Measurements from ENCODE around the gene TMEM106C.
A peak's percentile ranks its signal among the peaks of the same experiment; 100 is the strongest.

TMEM106C gene

GRCh38 chr12:47995981-47996401 is 32.6 kb downstream of the TMEM106C start:
- DNase-seq (ENCODE audit: low spot score) = no peak

DNA sequence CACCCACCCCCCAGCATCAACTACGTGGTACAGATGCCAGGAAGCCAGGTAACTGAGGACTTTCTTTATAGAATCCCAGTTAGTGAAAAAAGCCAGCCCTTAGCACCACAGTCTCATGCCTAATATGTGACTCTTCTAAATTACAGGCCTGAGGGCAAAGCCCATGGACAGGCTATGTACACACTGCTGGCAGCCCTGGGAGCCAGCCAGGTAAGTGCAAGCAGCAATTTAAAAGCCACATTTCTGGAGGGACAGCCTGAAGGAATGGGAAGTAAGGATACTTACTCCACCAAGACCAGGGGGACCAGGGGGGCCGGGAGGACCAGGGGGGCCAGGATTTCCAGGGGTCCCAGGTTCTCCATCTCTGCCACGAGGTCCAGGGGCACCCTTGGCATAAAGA is 33.9 kb downstream of the TMEM106C start:
- no peak for DNase-seq (ENCODE audit: low spot score)

DNA sequence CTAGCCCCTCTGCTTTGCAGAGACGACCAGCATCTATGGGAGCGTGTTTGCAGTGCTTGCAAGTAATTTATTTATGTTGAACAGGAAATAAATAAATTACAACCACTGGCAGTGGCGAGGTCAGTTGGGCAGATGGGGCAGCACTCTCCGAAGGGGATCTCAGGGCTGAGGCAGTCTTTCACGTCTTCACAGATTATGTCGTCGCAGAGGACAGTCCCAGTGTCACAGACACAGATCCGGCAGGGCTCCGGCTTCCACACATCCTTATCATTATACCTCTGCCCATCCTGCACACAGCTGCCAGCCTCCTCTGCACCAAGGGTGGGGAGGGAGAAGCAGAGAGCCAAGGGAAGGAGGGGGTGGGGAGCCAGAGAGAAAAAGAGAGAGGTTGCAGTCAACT is 36.4 kb downstream of the TMEM106C start:
- DNase-seq (ENCODE audit: low spot score) = no peak

- peak; percentile 79 for DNase-seq (ENCODE audit: low spot score)
These were observed 37.6 kb downstream of the TMEM106C start for GRCh38 chr12:48000878-48001504.

- peak; percentile 67 for DNase-seq (ENCODE audit: low spot score)
These were observed 38.4 kb downstream of the TMEM106C start for GRCh38 chr12:48001505-48002413.

DNA sequence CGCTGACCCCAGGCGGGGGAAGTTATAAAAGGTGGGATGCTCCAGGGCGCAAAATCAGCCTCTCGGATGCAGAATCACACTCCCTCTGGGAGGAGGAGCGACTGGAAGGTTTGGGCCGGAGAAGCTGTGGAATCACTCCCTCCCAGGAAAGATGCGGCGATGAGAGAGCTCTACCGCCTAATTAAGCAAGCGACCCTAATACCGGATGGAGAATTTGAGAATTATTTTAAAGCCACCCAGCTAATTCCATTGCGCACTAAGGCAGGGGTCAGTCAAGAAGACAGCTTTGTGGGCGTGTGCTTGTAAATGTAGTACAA is 39.0 kb downstream of the TMEM106C start:
- no peak for DNase-seq (ENCODE audit: low spot score)

GRCh38 chr12:48002773-48003218 is 39.4 kb downstream of the TMEM106C start:
- no peak for DNase-seq (ENCODE audit: low spot score)

- DNase-seq (ENCODE audit: low spot score) = no peak
These were observed 40.0 kb downstream of the TMEM106C start for GRCh38 chr12:48003226-48004052.

GRCh38 chr12:48004053-48004941 is 40.9 kb downstream of the TMEM106C start, which contains the start of gene COL2A1:
TSS of gene COL2A1 (minus strand) at chr12:48004476. CDS start at chr12:48004321, 155 bp downstream.
- DNase-seq (ENCODE audit: low spot score) = no peak

- DNase-seq (ENCODE audit: low spot score) = no peak
These were observed 41.8 kb downstream of the TMEM106C start for GRCh38 chr12:48005001-48005749.

DNA sequence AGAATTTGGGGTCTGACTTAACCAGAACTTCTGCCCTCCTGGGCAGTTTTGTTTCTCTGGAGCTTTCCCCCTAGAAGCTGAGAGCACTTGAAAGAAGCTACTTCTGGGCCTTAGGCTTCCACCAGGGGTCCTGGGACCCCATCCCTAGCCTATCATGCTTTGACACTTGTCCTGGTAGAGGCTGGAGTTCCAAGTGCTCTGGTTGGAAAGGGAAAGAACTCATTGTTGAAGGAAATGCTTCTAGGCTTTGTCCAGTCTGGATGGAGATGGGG is 42.3 kb downstream of the TMEM106C start:
- no peak for DNase-seq (ENCODE audit: low spot score)

DNA sequence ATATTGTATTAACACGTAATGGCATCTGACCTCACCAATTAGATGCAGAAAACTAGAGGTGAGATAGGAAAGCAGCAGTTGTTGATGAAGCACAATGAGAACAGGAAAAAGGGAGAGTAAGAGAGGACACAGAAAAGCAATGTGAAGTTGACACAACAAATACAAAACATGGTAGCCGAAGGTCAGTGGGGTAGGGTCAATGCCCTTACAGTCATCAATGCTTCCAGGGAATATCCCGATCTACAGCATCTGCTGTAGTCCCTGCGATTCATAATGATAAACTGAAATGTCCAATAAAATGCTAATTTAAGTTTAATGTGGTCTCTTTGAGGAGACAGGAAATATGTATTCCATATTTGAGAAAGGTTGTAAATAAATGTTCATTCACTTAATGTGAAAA is 43.8 kb downstream of the TMEM106C start:
- no peak for DNase-seq (ENCODE audit: low spot score)

DNA sequence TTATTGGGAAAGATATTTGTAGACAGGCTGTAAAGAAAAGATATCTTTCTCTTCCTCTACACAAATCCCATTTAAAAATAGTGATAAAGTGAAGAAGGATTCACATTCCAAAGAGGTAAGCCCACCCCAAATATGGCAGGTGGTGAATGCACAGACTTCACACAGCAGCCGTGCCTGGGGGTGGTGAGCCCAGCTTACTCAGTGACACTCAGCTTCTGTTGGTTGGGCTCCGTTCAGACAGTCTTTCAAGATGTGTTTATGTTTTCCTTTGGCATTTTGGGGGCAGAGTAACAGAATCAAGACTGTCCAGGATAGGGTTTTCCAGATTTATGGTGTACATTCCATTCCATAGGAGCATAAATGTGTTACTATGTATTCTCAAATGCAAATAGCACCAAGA is 45.0 kb downstream of the TMEM106C start:
- no peak for DNase-seq (ENCODE audit: low spot score)

DNA sequence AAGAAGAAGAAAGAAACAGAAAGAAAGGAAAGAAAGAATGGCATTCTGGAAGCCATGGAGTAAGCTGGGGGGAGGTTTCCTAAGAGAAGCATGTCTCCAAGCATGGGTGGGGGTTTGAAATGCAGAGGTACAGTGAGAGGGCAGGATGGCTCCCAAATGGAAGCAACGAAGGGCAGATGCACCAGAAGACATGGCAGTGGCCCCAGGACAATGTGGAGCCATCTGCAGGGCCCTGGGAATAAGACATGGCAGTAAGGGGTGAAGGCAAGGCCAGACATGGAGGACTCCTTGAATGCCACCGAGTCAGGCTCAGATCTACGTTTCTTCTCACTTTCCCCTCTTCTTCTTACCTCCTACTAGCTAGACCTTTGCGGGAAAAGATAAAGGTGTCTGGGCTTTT is 45.6 kb downstream of the TMEM106C start:
- DNase-seq (ENCODE audit: low spot score) = no peak

DNA sequence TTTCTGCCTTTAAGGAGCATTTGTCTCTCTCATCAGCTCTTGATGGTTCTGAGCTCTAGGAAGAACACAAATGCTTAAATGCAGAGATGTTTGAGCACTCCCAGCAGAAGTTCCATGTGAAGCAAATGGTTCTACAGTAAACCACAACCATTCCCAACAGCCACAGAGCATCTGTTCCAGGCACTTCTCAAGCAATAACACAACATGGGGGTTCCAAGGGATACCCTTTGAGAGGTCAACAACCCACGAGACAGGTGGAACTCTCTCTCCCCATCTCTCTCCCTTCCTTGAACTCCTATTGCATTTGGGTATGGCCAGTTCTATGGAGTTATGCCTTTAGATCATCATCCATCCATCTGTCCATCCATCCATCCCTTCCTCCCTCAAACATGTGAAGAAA is 46.1 kb downstream of the TMEM106C start:
- no peak for DNase-seq (ENCODE audit: low spot score)

GRCh38 chr12:48010366-48010970 is 47.1 kb downstream of the TMEM106C start:
- DNase-seq (ENCODE audit: low spot score) = no peak

DNA sequence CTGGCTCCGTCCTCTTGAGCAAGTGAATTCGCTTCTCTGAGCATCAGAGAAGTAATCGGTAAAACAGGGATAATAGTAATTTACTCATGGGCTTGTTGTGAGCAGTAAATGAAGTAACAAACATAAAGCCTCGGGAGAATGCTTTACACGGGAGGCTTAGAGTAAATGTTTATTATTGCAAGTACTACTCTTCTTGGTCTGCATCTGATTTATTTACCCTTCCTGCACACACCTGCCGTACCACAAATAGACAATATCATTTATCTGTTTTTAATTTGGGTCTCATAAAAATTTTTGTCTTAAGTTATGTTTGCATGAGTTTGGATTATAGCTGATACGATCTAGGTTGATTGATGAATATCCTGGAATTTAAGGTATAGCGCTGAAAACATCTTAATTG is 48.7 kb downstream of the TMEM106C start:
- no peak for DNase-seq (ENCODE audit: low spot score)

GRCh38 chr12:48013287-48013686 is 49.9 kb downstream of the TMEM106C start:
- DNase-seq (ENCODE audit: low spot score) = no peak

DNA sequence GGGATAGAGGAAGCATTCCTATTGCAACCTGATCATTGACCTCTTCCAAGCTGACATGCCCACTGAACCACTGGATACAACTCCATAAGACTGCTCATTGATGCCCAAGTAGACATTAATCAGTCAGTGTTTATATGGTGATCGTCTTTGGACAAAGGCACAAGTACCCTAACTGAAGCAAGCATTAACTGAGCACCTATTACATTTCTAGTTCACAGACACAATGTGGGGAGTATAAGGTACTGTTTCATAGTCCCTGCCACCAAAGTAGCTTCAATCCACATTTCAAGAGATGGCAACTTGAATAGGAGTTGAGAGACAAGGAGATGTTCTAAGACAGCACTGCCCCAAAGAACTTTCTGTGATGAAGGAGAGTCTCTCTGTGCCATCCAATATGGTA is 51.7 kb downstream of the TMEM106C start:
- DNase-seq (ENCODE audit: low spot score) = no peak

- DNase-seq (ENCODE audit: low spot score) = no peak
These were observed 52.6 kb downstream of the TMEM106C start for GRCh38 chr12:48015954-48016353.

Data from RKO (cell line).